Limb (tissue), 2 donors: Measurements from ENCODE around the gene CLDN5.
A peak's percentile ranks its signal among the peaks of the same experiment; 100 is the strongest.
"Not testable (repeated sequence)": the region's sequence is repeated elsewhere in the genome, so short reads cannot be mapped to it uniquely, and the experiment has no call there.

Experiments used
- DNase-seq, 2 donors: peaks; one replicate each; pipeline ENCODE4 v3.0.0-alpha.2; 2016; ENCODE audit errors: extremely low spot score in 2 of 2

CLDN5 gene

DNA sequence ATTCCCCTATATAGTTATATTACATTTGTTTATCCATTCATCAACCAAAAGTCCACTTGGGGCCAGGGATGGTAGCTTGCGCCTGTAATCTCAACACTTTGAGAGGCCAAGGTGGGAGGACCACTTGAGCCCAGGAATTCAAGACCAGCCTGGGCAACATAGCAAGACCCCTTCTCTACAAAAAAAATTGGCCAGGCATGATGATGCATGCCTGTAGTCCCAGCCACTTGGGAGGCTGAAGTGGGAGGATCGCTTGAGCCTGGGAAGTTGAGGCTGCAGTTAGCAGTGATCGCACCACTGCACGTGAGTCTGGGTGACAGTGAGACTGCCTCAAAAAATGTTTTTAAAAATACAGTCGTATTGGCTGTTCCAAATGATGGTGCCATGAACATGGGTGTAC lies 24.2 kb upstream of the CLDN5 start:
- not testable (repeated sequence) for DNase-seq

DNA sequence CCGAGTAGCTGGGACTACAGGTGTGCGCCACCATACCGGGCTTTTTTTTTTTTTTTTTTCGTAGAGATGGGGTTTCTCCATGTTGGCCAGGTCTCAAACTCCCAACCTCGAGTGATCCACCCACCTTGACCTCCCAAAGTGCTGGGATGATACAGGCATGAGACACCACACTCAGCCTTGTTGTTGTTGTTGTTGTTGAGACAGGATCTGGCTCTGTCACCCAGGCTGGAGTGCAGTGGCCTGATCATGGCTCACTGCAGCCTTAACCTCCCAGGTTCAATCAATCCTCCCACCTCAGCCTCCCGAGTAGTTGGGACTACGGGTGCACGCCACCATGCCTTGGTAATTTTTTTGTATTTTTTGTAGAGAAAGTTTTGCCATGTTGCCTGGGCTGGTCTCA lies 23.4 kb upstream of the CLDN5 start:
- DNase-seq = no peak

DNA sequence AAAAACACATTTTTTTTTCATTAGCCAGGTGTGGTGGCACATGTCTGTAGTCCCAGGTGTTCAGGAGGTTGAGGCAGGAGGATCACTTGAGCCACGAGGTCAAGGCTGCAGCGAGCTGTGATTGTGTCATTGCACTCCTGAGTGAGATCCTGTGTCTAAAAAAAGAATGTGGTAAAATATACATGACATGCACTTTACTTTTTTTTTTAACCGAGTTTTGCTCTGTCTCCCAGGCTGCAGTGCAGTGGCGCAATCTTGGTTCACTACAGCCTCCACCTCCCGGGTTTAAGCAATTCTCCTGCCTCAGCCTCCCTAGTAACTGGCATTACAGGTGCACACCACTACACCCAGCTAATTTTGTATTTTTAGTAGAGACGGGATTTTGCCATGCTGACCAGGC lies 22.5 kb upstream of the CLDN5 start:
- DNase-seq = no peak

DNA sequence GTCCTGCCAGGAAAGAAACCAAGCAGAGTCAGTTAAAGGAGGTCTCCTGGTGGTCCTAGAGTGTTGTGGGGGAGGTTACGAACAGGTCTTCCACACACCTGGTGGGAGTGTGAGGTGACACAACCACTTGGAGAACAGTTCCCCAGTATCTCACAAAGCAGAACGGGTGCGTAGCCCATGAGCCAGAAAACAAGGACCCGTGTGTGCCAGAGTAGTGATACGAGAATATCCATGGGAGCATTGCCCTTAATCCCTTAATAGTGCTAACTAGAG lies 21.7 kb upstream of the CLDN5 start:
- DNase-seq = no peak

DNA sequence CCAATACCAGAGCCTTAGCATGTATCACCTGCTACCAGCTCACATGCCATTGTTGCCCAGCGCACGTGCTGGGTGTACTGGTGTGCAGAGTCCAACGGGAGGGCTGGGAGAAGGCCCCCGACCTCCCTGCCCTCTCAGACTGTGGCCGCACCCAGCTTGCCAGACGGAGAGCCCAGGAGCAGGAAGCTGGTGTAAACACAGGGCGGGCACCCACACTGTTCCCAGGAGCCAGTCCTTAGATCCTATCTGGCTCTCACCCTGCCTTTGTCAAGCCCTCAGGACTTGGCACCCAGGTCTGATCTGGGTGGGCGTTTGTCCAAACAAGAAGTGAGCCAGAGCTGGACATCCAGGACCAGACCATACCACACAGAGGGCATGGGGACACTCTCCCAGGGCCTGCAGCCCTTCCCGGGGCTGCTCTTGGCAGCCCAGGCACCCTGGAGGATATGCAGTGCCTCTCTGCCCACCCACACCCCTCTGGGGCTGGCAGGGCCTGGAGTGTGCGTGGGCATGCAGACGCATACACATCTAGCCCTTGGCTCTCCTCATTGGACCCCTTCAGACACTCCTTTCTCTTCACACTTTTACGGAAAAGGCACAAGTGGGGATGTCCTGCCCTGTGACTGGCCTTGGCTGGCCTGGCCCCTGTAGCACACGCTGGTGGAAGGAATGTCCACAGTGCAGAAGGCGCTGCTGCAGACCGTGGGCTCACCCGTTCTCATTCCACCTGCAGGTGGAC lies 19.9 kb upstream of the CLDN5 start:
- no peak for DNase-seq

DNA sequence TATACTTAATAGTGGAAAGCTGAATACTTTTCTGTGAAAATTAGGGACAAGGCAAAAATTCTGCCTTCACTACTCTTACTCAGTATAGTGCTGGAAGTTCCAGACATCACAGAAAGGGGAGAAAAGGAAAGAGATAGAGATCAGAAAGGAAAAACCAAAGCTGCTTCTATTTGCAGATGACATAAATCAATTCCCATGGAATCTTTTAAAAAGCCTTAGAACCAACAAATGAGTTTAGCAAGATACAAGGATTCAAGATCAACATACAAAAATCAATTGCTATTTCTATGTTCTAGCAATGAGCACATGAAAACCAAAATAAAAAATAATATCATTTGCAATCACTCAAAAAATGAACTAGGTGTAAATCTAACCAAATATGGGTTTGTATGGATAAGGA lies 16.2 kb upstream of the CLDN5 start:
- DNase-seq = no peak

DNA sequence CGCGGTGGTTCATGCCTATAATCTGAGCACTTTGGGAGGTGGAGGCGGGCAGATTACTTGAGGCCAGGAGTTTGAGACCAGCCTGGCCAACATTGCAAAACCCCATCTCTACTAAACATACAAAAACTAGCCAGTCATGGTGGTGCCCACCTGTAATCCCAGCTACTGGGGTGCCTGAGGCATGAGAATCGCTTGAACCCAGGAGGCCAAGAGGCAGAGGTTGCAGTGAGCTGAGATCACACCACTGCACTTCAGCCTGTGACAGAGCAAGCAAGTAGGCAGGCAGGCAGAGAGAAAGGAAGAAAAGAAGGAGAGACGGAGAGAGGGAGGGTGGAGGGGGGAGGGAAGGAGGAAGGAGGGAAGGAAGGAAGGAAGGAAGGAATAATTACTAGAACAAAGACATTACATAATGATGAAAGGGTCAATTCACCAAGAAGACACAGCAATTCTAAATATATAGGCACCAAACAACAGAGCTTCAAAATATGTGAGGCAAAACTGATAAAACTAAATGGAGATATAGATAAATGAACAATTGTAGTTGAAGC lies 13.8 kb upstream of the CLDN5 start:
- no peak for DNase-seq

DNA sequence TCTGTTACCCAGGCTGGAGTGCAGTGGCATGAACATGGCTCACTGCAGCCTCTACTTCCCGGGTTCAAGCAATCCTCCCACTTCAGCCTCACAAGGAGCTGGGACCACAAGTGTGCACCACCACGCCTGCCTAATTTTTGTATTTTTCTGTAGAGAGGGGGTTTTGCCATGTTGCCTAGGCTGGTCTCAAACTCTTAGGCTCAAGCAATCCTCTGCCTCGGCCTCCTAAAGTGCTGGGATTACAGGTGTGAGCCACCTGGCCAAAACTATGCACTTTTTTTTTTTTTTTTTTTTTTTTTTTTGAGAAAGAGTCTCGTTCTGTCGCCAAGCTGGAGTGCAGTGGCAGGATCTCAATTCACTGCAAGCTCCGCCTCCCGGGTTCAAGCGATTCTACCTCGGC lies 12.4 kb upstream of the CLDN5 start:
- DNase-seq = no peak

DNA sequence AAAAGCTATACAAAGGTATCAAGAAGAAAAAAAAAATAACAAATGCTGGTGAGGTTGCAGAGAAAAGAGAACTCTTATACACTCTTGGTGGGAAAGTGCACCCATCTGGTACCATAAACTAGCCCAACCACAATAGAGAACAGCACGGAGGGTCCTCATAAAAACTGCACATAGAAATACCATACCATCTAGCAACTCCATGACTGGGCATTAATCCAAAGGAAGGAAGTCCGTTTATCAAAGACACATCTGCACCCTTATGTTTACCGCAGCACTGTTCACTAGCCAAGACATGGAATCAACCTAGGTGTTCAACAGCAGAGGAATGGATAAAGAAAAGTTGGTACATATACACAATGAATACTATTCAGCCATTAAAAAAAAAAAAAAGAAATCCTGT lies 10.8 kb upstream of the CLDN5 start:
- no peak for DNase-seq

DNA sequence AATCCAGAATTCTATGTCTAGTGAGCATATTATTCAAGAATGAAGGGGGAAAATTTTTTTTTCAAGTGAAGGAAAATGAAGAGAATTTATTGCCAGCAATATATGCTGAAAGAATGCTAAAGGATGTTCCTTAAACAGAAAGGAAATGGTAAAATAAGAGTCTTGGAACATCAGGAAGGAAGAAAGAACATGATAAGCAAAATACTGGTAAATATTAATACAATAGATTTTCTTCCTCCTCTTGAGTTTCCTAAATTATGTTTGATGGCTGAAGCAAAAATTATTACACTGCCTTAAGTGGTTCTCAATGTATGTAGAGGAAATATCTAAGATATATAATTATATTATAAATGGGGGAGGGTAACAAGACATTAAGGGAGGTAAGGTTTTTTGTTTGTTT lies 9.6 kb upstream of the CLDN5 start:
- DNase-seq = no peak

DNA sequence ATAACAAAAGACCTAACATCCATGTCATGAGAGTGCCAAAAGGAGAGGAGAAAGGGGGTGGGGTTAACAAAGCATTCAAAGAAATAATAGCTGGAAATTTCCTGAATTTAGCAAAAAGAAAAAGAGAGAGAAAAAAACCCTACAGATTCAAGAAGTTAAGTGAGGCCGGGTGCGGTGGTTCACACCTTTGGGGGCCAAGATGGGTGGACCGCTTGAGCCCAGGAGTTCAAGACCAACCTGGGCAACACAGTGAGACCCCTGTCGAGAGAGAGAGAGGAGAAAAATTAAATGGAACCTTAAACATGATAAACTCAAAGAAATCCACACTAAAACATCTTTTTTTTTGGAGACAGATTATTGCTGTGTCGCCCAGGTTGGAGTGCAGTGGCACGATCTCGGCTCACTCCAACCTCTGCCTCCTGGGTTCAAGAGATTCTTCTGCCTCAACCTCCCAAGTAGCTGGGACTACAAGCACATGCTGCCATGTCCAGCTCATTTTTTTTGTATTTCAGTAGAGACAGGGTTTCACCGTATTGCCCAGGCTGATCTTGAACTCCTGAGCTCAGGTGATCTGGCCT lies 8.9 kb upstream of the CLDN5 start:
- no peak for DNase-seq

DNA sequence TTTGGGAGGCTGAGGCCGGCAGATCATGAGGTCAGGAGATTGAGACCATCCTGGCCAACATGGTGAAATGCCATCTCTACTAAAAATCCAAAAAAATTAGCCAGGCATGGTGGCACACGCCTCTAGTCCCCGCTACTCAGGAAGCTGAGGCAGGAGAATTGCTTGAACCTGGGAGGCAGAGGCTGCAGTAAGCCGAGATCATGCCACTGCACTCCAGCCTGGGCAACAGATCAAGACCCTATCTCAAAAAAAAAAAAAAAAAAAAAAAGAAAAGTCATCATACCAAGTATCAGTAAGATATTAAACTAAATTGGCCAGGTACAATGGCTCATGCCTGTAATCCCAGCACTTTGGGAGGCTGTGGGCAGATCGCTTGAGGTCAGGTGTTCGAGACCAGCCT lies 7.1 kb upstream of the CLDN5 start:
- DNase-seq = not testable (repeated sequence)

DNA sequence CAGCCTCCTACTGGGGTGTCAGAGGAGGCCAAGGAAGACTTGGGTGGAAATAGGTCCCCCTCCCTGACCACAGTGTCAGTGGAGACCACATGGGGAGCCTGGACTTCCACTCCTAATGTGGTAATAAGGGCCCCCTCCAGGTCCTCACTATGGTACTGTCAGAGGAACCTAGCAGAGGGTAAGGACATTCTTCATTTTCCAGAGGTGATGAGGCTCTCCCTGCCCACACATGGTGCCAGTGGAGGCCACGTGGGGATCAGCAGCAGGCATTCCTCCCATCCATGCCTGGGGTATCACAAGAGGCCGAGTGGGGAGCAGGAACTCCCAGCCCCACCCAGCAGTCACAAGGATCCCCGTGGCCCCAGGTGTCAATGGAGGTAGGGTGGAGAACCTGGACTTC lies 6.5 kb upstream of the CLDN5 start:
- DNase-seq = no peak

DNA sequence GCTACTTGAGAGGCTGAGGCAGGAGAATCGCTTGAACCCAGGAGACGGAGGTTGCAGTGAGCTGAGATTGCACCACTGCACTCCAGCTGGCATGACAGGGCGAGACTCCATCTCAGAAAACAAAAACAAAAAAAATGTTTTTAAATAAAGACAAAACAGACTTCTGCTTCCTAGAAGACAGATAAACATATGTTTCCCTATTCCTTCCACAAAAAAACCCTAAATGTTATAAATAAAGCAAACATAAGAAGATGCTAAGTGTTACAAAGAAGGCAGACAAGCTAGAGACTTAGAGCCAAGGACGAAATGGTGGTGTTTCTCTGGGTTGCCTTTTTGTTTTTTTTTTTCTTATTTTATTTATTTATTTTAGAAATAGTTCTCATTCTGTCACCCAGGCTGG lies 5.6 kb upstream of the CLDN5 start:
- no peak for DNase-seq

DNA sequence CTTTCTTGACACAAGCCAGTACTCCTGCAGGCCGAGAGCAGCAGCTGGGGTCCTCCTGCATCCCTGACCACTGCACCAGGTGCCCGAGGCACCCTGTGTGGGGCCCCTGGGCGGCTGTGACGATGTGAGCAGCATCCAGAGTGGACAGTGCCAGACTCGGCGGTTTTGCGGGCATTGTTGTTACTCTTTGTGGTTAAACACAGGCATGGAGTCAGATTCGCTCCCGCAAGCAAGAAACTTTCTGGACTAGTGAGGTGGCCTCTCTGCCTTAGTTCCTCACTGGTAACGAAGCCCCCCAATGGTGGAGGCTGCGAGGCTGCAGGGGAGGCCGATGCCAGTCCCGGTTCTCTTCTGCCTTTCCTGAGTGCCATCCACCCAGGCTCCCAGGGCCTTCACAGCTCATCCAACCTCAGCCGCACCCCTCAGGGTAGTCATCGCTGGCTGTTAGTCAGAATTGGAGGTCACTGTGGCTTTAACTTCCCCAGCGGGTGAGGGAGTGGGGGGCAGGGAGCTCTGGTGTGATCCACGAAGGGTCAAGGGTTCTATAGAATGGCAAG lies 3.7 kb upstream of the CLDN5 start:
- no peak for DNase-seq

DNA sequence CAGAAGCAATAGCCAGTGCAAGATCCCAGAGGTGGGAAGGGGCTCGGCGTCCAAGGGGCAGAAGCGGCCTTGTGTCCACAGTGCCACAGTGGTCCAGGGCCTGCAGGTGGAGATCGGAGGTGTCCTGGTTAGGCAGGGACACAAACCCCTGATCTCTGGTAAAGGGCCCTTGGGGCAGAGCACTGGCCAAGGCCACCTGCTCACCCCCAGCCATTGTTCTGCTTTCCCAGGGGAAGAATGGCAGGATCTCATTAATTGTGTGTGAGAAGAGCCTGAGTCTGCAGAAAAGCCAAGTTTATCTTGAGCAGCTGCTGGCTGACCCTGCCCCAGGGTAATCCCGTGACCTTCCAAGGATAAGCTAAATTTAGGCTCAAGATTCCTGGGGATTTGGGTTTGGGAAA lies 3.1 kb upstream of the CLDN5 start:
- DNase-seq = no peak

DNA sequence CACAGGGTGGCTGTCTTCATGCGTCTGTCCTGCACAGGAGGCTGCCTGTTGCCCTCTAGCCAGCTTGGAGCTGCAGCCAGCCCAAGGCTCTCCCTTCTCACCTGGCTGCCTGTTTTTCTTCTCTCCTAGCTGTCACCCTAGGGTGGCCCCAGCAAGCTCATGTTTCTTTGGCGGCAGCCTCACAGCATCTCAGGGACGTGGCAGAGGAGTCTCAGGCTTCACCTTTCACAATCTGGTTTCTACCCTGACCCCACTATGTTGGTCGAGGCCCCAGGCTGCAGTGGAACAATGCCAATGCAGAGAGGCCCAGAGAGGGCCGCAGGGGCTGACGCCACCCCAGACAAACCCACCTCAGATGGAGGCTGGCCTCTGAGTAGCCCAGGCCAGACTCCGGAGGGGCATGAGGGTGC lies 2.5 kb upstream of the CLDN5 start:
- no peak for DNase-seq

DNA sequence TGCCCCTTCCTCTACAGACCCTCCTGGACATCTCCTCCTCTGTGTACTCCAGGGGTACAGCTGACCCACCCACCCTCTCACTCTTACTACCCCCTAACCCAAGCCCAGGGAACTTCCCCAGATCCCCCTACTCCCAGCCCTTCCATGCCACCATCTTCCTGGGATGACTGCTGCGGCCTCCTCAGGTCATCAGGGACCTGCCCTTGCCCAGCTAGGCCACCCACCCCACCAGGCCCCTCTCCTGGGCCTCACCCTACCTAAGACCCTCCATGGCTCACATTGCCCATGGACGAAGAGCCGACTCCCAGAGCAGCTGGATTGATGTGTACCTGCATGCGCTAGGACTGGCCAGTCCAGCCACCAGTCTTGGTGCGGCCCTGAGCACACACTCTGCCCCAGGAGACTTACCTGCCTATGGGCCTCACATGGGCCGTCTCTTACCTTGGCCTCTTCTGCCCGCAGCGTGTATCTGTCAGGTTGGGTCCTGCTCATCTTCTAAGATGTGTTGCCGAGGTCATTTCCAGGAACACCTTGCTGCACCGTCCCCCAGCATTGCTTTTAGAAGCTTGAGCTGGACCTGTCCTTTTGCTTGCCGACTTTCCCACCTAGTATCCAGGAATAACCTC lies 2.0 kb upstream of the CLDN5 start:
- DNase-seq = no peak

DNA sequence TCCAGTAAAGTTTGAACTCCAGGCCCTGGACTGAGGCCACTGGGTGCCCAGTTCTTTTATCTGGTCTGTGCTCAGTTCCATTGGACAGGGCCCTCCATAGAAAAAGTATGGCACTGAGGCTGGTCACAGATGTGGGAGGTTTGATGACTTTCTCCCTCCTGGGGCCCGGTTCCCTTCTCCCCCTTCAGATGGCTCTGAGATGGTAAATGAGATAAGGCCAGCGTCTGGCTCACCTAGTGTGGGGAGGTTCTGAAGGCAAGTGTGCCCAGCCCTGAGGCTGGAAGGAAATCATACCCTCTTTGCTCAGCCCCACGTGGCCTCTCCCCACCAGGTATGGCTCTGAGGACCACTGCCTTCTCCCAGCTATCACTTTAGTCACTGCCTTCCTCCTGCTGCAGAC lies 1.5 kb upstream of the CLDN5 start:
- DNase-seq = no peak

DNA sequence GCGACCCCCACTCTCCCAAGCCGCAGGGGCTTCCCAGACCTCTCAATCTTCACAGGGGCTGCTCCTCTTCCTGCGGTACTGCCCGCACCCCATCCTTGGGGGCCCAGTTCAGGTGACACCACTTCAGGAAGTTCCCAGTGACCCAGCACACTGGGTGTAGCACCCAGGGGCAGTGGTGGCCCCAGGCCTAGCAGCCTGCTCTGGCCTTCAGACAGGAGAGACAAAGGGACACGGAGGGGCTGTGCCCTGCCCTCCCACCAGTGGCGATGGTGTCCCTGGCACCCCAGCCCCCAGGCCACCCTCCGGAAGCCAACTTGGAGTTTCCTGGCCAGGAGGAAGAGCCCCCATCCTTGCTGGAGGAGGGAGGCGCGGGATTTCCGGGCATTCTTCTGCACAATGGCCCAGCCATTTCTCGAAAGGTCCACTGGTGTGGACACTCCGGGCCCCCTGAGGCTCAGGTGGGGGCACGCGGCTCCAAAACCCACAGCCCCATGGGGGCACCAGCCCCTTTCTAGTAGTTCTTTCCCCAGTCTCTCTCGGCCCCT lies 978 bp upstream of the CLDN5 start:
- DNase-seq = no peak

DNA sequence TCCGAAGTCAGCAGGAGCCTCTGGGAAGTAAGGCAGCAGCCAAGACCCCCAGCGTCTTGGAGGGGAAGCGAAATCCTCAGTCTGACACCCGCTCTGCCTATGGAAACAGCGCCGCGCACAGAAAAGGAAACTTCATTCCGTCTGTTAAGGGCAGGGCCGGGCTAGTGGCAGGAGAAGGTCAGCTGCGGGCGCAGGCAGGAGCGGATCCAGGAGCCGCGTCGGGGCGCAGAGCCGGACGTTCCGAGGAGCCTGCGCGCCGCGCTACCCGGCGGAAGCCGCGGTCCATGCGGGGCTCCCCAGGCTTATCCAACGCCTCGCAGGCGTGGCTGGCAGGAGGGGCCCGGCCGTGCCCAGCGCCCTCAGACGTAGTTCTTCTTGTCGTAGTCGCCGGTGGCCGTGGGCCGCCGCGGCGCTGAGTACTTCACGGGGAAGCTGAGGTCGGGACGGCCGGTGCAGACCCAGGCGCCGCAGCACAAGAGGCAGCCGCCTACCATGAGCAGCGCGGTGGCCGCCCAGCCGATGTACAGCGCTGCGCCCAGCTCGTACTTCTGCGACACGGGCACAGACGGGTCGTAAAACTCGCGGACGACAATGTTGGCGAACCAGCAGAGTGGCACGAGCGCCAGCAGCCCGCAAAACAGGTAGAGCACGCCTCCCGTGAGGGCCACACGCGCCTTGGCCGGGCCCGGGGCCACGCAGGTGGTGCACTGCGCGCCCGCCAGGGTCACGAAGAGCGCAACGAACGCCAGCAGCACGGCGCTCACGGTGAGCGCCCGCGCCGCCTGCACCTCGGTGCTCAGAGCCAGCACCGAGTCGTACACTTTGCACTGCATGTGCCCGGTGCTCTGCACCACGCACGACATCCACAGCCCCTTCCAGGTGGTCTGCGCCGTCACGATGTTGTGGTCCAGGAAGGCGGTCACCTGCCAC lies 705 bp downstream of the CLDN5 start:
- peak in 1 of 2 donors; percentile 50 for DNase-seq

DNA sequence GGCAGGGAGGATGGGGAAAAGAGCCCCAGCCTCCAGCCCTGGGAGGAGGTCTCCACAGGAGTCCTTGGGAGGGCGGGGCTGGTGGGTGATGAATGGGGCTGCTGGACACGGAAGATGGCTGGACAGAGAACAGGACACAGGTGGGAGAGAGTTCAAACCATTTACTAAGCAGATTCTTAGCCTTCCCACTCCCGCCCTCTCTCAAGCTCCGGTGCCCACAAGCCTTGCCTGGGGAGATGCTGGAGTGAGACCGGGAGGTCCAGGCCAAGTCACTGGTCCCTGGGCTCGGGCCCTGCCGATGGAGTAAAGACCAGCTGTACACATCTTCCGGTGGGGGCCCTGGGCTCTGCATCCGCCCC lies 1.4 kb downstream of the CLDN5 start:
- no peak for DNase-seq
